Stimulated activated naive CD8-positive, alpha-beta T cell treated with anti-CD3 and anti-CD28 coated beads, Interleukin-15, Interleukin-2, amounts not matched to agents 100 ng/mL and 50 ng/mL, for 24 hours (primary cell): ENCODE measurements around the gene FASN.
A peak's percentile ranks its signal among the peaks of the same experiment; 100 is the strongest.

Source experiments
- H3K27ac Mint-ChIP-seq: one replicate; pipeline ENCODE4 v1.8.0; 2021; ENCODE audit warnings: mild to moderate bottlenecking, mixed read lengths
- H3K27me3 Mint-ChIP-seq: one replicate; pipeline ENCODE4 v1.8.0; 2021; ENCODE audit warnings: mixed read lengths
- H3K36me3 Mint-ChIP-seq: one replicate; pipeline ENCODE4 v1.8.0; 2021; ENCODE audit warnings: low read depth, mixed read lengths
- H3K4me1 Mint-ChIP-seq: one replicate; pipeline ENCODE4 v1.8.0; 2021; ENCODE audit warnings: low read depth, mixed read lengths
- H3K4me3 Mint-ChIP-seq: one replicate; pipeline ENCODE4 v1.8.0; 2021; ENCODE audit warnings: mild to moderate bottlenecking, mixed read lengths
- H3K9me3 Mint-ChIP-seq: one replicate; pipeline ENCODE4 v1.8.0; 2021; ENCODE audit warnings: mixed read lengths

The FASN gene

GRCh38 chr17:82055023-82055964, 42.7 kb downstream of the FASN start:
- no peak overlapping the region for H3K4me3 Mint-ChIP-seq
- H3K27me3 Mint-ChIP-seq = no peaks in the 10 kb centered on the region
- peak overlapping the region; percentile 31 for H3K27ac Mint-ChIP-seq
- H3K9me3 Mint-ChIP-seq = no peaks in the 10 kb centered on the region
- peaks cover 17% of the 10 kb centered on the region for H3K4me1 Mint-ChIP-seq
- H3K36me3 Mint-ChIP-seq = peaks cover 7% of the 10 kb centered on the region

GRCh38 chr17:82054351-82055022, 43.5 kb downstream of the FASN start:
- Mint-ChIP-seq H3K27ac (peak overlapping the region; percentile 31), H3K4me3 (no peak overlapping the region), H3K4me1 (peaks cover 18% of the 10 kb centered on the region), H3K27me3 (no peaks in the 10 kb centered on the region), H3K36me3 (peaks cover 4% of the 10 kb centered on the region), H3K9me3 (no peaks in the 10 kb centered on the region)

- H3K27me3 Mint-ChIP-seq = no peaks in the 10 kb centered on the region
- H3K4me1 Mint-ChIP-seq = peaks cover 18% of the 10 kb centered on the region
- peaks cover 4% of the 10 kb centered on the region for H3K36me3 Mint-ChIP-seq
- H3K4me3 Mint-ChIP-seq = peak overlapping the region; percentile 86
- no peak overlapping the region for H3K27ac Mint-ChIP-seq
- H3K9me3 Mint-ChIP-seq = no peaks in the 10 kb centered on the region
Measured at GRCh38 chr17:82053556-82054263, 44.3 kb downstream of the FASN start.

- no peak overlapping the region for H3K27ac Mint-ChIP-seq
- H3K9me3 Mint-ChIP-seq = no peaks in the 10 kb centered on the region
- H3K4me3 Mint-ChIP-seq = peak overlapping the region; percentile 86
- H3K36me3 Mint-ChIP-seq = peaks cover 4% of the 10 kb centered on the region
- H3K27me3 Mint-ChIP-seq = no peaks in the 10 kb centered on the region
- peaks cover 18% of the 10 kb centered on the region for H3K4me1 Mint-ChIP-seq
Measured at GRCh38 chr17:82053130-82053529, 44.9 kb downstream of the FASN start.

- Mint-ChIP-seq H3K27me3 (no peaks in the 10 kb centered on the region), H3K9me3 (no peaks in the 10 kb centered on the region), H3K27ac (peak overlapping the region; percentile 31), H3K36me3 (peaks cover 4% of the 10 kb centered on the region), H3K4me1 (peaks cover 18% of the 10 kb centered on the region), H3K4me3 (peak overlapping the region; percentile 86)
Measured at GRCh38 chr17:82052638-82053059, 45.4 kb downstream of the FASN start.

- Mint-ChIP-seq H3K4me1 (peaks cover 18% of the 10 kb centered on the region), H3K27me3 (no peaks in the 10 kb centered on the region), H3K36me3 (peaks cover 4% of the 10 kb centered on the region), H3K4me3 (peak within 1 kb of the TSS; percentile 87), H3K27ac (peak within 1 kb of the TSS; percentile 78), H3K9me3 (no peaks in the 10 kb centered on the region)
Measured at GRCh38 chr17:82051776-82052637, 46.0 kb downstream of the FASN start, which contains the start of the genes GPS1 and RFNG. TSS of gene GPS1 (plus strand) at chr17:82051898. CDS start at chr17:82051932, 34 bp downstream. TSS of gene RFNG (minus strand) at chr17:82051811. CDS start at chr17:82051766, 45 bp downstream.

- H3K4me1 Mint-ChIP-seq = peaks cover 18% of the 10 kb centered on the region
- peaks cover 4% of the 10 kb centered on the region for H3K36me3 Mint-ChIP-seq
- no peaks in the 10 kb centered on the region for H3K9me3 Mint-ChIP-seq
- H3K27me3 Mint-ChIP-seq = no peaks in the 10 kb centered on the region
- H3K27ac Mint-ChIP-seq = peak overlapping the region; percentile 58
- H3K4me3 Mint-ChIP-seq = peak overlapping the region; percentile 87
Measured at GRCh38 chr17:82050761-82051641, 47.0 kb downstream of the FASN start.

- Mint-ChIP-seq H3K36me3 (peaks cover 4% of the 10 kb centered on the region), H3K27ac (no peak overlapping the region)
Measured at GRCh38 chr17:82050152-82050760, 47.8 kb downstream of the FASN start.

GRCh38 chr17:82049521-82049971, 48.5 kb downstream of the FASN start:
- H3K9me3 Mint-ChIP-seq = no peaks in the 10 kb centered on the region
- no peaks in the 10 kb centered on the region for H3K36me3 Mint-ChIP-seq
- H3K27ac Mint-ChIP-seq = no peak overlapping the region
- H3K4me1 Mint-ChIP-seq = peaks cover 18% of the 10 kb centered on the region
- H3K27me3 Mint-ChIP-seq = no peaks in the 10 kb centered on the region
- H3K4me3 Mint-ChIP-seq = no peak overlapping the region

More at GRCh38 chr17:82050152-82050760, 47.8 kb downstream of the FASN start:
- H3K4me3 Mint-ChIP-seq = peak overlapping the region; percentile 87
- H3K9me3 Mint-ChIP-seq = no peaks in the 10 kb centered on the region
- H3K27me3 Mint-ChIP-seq = no peaks in the 10 kb centered on the region
- peaks cover 18% of the 10 kb centered on the region for H3K4me1 Mint-ChIP-seq

GRCh38 chr17:82049106-82049505, 48.9 kb downstream of the FASN start:
- peaks cover 18% of the 10 kb centered on the region for H3K4me1 Mint-ChIP-seq
- H3K4me3 Mint-ChIP-seq = no peak overlapping the region
- no peaks in the 10 kb centered on the region for H3K27me3 Mint-ChIP-seq
- H3K36me3 Mint-ChIP-seq = no peaks in the 10 kb centered on the region
- H3K9me3 Mint-ChIP-seq = no peaks in the 10 kb centered on the region
- H3K27ac Mint-ChIP-seq = no peak overlapping the region

- no peaks in the 10 kb centered on the region for H3K9me3 Mint-ChIP-seq
- H3K4me1 Mint-ChIP-seq = peaks cover 17% of the 10 kb centered on the region
- no peaks in the 10 kb centered on the region for H3K36me3 Mint-ChIP-seq
- no peak overlapping the region for H3K27ac Mint-ChIP-seq
- H3K27me3 Mint-ChIP-seq = no peaks in the 10 kb centered on the region
- H3K4me3 Mint-ChIP-seq = no peak overlapping the region
Measured at GRCh38 chr17:82048571-82048971, 49.5 kb downstream of the FASN start.

- Mint-ChIP-seq H3K4me3 (no peak overlapping the region), H3K36me3 (no peaks in the 10 kb centered on the region), H3K27ac (no peak overlapping the region), H3K9me3 (no peaks in the 10 kb centered on the region), H3K4me1 (peaks cover 12% of the 10 kb centered on the region), H3K27me3 (no peaks in the 10 kb centered on the region)
Measured at GRCh38 chr17:82047914-82048570, 50.0 kb downstream of the FASN start.
